D721Med (cell line): ENCODE measurements around the gene TOM1L2.

ENCODE experiments used
- DNase-seq: peaks from one replicate; pipeline ENCODE4 v3.0.0; 2011; ENCODE audit warnings: low spot score; ENCODE audit not compliant: insufficient read length
- FAIRE-seq: peaks from 2 replicates; lab custom pipeline; 2011; peaks lifted over from hg19 to GRCh38; lab: Jason Lieb, UNC
- CTCF ChIP-seq: IDR thresholded peaks from 2 replicates; pipeline ENCODE4 v1.5.1; 2012; ENCODE audit warnings: mild to moderate bottlenecking, control low read depth; ENCODE audit not compliant: insufficient read depth; ENCODE audit errors: missing control alignments

Gene TOM1L2

GRCh38 chr17:17830740-17831207, 141.4 kb downstream of the TOM1L2 start:
- FAIRE-seq (no peak), DNase-seq (no peak)
- no peak for TF ChIP-seq CTCF

GRCh38 chr17:17830269-17830567, 142.0 kb downstream of the TOM1L2 start:
- no peak for FAIRE-seq
- DNase-seq: no peak
- TF ChIP-seq CTCF: no peak

GRCh38 chr17:17827826-17828621, 144.2 kb downstream of the TOM1L2 start:
- TF ChIP-seq CTCF: no peak
- DNase-seq: no peak
- no peak for FAIRE-seq

- DNase-seq (no peak), FAIRE-seq (no peak)
- no peak for TF ChIP-seq CTCF
Measured at GRCh38 chr17:17826942-17827785, 145.0 kb downstream of the TOM1L2 start.

- TF ChIP-seq CTCF: no peak
- DNase-seq (no peak), FAIRE-seq (no peak)
Measured at GRCh38 chr17:17826342-17826713, 145.9 kb downstream of the TOM1L2 start.

GRCh38 chr17:17824783-17825614, 147.2 kb downstream of the TOM1L2 start:
- FAIRE-seq: no peak
- TF ChIP-seq CTCF: no peak
- DNase-seq: no peak
